ENCODE data around the gene ANKS1B.

ANKS1B gene

DNA sequence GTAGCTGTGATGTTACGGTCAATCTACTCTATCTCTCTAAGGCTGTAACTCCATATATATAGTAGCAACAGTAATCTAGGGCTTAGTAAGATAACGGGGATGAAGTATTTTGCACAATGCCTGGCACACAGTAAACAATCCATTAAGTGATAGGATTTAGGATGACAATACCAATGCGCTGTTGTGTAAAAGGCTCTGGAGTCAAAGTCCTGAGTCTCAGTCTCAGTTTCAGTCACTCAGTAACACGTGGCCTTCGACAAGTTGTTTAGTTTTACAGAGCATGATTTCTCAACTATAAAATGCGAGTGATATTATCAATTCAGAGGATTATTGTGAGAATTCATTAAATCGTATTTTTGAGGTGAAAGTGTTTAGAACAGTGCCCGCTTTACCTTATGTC is 174.8 kb downstream of the ANKS1B start:
- TF ChIP-seq CTCF (IDR thresholded peaks at IDR 0.05) = no peak

GRCh38 chr12:99806304-99806703 is 178.4 kb downstream of the ANKS1B start:
- no peak for TF ChIP-seq CTCF (IDR thresholded peaks at IDR 0.05)

DNA sequence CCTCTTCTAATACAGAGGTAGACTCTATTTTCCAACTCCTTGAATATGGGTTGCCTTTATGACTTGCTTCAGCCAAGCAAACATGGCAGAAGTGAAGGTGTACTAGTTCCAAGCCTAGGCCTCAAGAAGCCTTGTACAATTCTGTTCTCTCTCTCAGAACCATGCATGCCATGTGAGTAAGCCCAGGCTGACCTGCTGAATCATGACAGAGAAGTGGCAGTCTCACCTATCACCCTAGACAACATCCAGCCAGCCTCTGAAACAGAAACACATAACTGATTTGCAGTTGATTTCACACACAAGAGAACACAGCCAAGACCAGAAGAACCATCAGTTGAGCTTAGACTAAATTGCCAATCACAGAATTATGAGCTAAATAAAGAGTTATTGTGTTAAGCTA is 180.0 kb downstream of the ANKS1B start:
- no peak for TF ChIP-seq CTCF (IDR thresholded peaks at IDR 0.05)

GRCh38 chr12:99800605-99801004 is 184.1 kb downstream of the ANKS1B start:
- TF ChIP-seq CTCF (IDR thresholded peaks at IDR 0.05) = no peak

- no peak for TF ChIP-seq CTCF (IDR thresholded peaks at IDR 0.05)
Observed at GRCh38 chr12:99783421-99783820, 201.3 kb downstream of the ANKS1B start.

- no peak for TF ChIP-seq CTCF (IDR thresholded peaks at IDR 0.05)
Observed at GRCh38 chr12:99772274-99772673, 212.5 kb downstream of the ANKS1B start.

- no peak for TF ChIP-seq CTCF (IDR thresholded peaks at IDR 0.05)
Observed at GRCh38 chr12:99771659-99772058, 213.1 kb downstream of the ANKS1B start.

DNA sequence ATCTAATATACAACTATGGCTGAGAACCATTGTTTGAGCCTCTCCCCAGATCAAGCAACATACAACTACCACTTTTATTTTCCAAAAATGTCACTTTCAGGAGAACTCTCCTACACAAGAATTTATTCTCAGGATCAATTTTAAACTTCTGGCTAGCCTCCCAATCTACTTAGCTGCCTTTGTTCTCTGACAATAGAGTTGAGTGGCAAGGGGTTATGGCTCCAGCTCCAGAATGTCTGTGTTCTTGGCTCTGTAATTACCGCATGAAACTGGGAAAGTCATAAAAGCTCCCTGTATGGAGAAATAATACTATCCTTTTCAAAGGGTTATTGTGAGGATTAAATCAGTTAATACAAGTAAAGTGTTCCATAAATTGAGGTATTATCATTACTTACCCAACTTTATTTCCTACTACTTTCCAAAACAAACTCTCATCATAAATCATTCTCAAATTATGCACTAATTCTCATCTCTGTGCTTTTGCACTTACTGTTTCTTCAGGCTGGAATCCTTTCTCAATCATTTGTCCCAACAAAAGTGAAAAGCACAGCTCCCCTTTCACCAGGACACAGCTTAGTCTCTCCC is 215.2 kb downstream of the ANKS1B start:
- no peak for TF ChIP-seq CTCF (IDR thresholded peaks at IDR 0.05)
